HL-60 (cell line): ENCODE results near the gene PHLDB2.

Experiments used
- DNase-seq, 2 experiments: peaks; one replicate each; pipeline ENCODE4 v3.0.0-alpha.2; 2010 to 2020; ENCODE audit warnings: low read depth in 1 of 2, low spot score in 1 of 2
- H3K27ac ChIP-seq: fragments of 250-450 bp; sonication (Bioruptor Pico); replicated peaks from 2 replicates; pipeline ENCODE4 v1.5.1; 2020; ENCODE audit warnings: mild to moderate bottlenecking, moderate library complexity
- H3K27me3 ChIP-seq: fragments of 250-450 bp; sonication (Bioruptor Pico); 2 replicates; pipeline ENCODE4 v1.5.1; 2021; ENCODE audit warnings: mild to moderate bottlenecking, moderate library complexity; ENCODE audit not compliant: insufficient read depth, poor library complexity, severe bottlenecking
- H3K4me3 ChIP-seq: replicated peaks from 2 replicates; pipeline ENCODE4 v1.5.1; 2011; ENCODE audit warnings: mild to moderate bottlenecking, control low read depth, low read length; ENCODE audit not compliant: insufficient read depth
- CTCF ChIP-seq: IDR thresholded peaks from one replicate; pipeline ENCODE4 v1.5.1; 2011; ENCODE audit warnings: low read length, control low read depth, inconsistent platforms; ENCODE audit not compliant: insufficient read depth
- GABPA ChIP-seq: IDR thresholded peaks from 2 replicates; pipeline ENCODE4 v1.6.1; 2012; ENCODE audit warnings: low read depth
- POLR2AphosphoS5 ChIP-seq: IDR thresholded peaks from 2 replicates; pipeline ENCODE4 v1.6.1; 2012; ENCODE audit warnings: low read depth
- SPI1 ChIP-seq: IDR thresholded peaks from 2 replicates; pipeline ENCODE4 v1.6.1; 2012; ENCODE audit warnings: low read depth, mild to moderate bottlenecking, borderline replicate concordance
- TF ChIP-seq, protein P1 (sequence below): IDR thresholded peaks from 2 replicates; pipeline ENCODE4 v1.6.1; 2012; ENCODE audit warnings: low read depth; ENCODE audit not compliant: insufficient replicate concordance

PHLDB2 gene

DNA sequence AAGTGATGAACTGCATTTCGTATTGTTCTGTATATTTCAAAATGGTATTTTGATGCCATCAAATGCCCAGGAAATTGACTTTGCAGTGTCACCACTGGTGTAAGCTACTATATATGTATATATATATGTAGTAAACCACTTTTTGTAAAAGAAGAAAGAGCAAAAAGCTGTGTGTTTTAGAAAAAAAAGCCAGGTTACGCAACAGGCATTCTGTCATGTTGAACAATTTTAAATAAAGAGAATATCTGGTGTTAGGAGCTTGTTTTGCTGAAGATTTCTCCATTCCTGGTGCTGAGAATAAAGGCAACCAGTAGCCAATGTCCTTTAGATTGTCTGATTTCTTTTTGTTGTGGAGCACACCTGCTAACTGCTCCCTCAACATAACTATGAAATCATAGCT is 116.1 kb downstream of the PHLDB2 start:
- TF ChIP-seq POLR2AphosphoS5 = no peak
- TF ChIP-seq GABPA = no peak
- TF ChIP-seq, protein P1, sequence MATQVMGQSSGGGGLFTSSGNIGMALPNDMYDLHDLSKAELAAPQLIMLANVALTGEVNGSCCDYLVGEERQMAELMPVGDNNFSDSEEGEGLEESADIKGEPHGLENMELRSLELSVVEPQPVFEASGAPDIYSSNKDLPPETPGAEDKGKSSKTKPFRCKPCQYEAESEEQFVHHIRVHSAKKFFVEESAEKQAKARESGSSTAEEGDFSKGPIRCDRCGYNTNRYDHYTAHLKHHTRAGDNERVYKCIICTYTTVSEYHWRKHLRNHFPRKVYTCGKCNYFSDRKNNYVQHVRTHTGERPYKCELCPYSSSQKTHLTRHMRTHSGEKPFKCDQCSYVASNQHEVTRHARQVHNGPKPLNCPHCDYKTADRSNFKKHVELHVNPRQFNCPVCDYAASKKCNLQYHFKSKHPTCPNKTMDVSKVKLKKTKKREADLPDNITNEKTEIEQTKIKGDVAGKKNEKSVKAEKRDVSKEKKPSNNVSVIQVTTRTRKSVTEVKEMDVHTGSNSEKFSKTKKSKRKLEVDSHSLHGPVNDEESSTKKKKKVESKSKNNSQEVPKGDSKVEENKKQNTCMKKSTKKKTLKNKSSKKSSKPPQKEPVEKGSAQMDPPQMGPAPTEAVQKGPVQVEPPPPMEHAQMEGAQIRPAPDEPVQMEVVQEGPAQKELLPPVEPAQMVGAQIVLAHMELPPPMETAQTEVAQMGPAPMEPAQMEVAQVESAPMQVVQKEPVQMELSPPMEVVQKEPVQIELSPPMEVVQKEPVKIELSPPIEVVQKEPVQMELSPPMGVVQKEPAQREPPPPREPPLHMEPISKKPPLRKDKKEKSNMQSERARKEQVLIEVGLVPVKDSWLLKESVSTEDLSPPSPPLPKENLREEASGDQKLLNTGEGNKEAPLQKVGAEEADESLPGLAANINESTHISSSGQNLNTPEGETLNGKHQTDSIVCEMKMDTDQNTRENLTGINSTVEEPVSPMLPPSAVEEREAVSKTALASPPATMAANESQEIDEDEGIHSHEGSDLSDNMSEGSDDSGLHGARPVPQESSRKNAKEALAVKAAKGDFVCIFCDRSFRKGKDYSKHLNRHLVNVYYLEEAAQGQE = no peak
- no peak for TF ChIP-seq SPI1
- TF ChIP-seq CTCF = no peak
- no peak for DNase-seq
- Histone ChIP-seq H3K27me3 (no peaks in the 10 kb centered on the region), H3K27ac (no peak overlapping the region), H3K4me3 (no peak overlapping the region)

- TF ChIP-seq GABPA = no peak
- TF ChIP-seq CTCF = no peak
- TF ChIP-seq, protein P1 = no peak
- TF ChIP-seq POLR2AphosphoS5 = no peak
- TF ChIP-seq SPI1 = no peak
- no peaks in the 10 kb centered on the region for H3K27me3 ChIP-seq
- DNase-seq = no peak
- no peak overlapping the region for H3K4me3 ChIP-seq
- H3K27ac ChIP-seq = no peak overlapping the region
These were observed 117.2 kb downstream of the PHLDB2 start for GRCh38 chr3:111976254-111976653.

GRCh38 chr3:111978583-111979433 is 119.7 kb downstream of the PHLDB2 start, which contains the start of gene ABHD10:
TSS of gene ABHD10 (plus strand) at chr3:111979026. CDS start at chr3:111979062, 36 bp downstream.
- H3K4me3 ChIP-seq = peak within 1 kb of the TSS; percentile 65
- DNase-seq = peak; percentile 92 to 97
- TF ChIP-seq GABPA (no peak), SPI1 (peak; percentile 14; the same call in 1 of the 2 replicates), CTCF (no peak), POLR2AphosphoS5 (peak; percentile 97)
- TF ChIP-seq, protein P1 = no peak
- H3K27ac ChIP-seq = peak within 1 kb of the TSS; percentile 96
- H3K27me3 ChIP-seq = no peaks in the 10 kb centered on the region
